SH-SY5Y (cell line): ENCODE measurements around the gene SCN1B.

Experiments
- GATA2 ChIP-seq: IDR thresholded peaks from 2 replicates; pipeline ENCODE4 v1.6.1; 2011; ENCODE audit warnings: mild to moderate bottlenecking, low read depth, low read length
- GATA3 ChIP-seq: IDR thresholded peaks from 2 replicates; pipeline ENCODE4 v1.6.1; 2011; ENCODE audit warnings: low read depth, mild to moderate bottlenecking, low read length, moderate library complexity

The SCN1B gene

DNA sequence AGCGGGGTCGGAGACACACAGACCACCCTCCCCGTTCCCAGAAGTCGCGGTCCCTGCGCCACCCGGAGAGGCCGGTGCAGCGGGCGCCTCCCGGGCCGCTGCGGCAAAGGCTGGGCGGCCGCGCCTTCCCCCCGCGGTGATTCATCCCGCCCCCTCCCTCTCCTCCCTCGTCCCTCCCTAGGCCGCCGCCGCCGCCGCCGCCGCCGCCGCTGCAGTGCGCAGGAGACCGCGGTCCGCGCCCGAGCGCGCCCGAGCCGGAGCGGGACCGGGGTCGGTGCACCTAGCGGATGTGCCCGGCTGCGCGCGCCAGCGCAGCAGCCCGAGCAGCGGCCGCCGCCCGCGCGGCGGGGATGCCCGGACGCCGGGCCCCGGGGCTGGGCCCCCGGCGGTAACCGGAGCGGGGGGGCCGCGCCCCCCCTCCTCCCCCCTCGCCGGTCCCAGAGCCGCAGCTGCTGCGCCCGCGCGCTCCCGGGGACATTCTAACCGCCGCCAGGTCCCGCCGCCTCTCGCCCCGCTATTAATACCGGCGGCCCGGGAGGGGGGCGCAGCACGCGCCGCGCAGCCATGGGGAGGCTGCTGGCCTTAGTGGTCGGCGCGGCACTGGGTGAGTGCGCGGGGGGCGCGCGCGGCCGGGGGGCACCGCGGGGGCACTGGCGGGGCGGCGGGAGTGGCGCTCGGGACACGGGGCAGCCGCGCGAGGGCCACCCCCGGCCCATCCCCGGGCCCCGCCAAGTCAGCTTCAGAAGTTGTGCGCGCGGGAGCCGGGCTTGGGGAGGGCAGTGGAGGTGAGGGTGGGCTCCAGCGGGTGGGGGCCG is at the start of gene SCN1B:
SCN1B (plus strand) TSS at position 214 of the 815 bp plus-strand sequence; CDS start at position 565, 351 bp downstream.
- TF ChIP-seq GATA2 = no peak
- no peak for TF ChIP-seq GATA3

GRCh38 chr19:34982275-34982674 is 48.0 kb upstream of the SCN1B start:
- no peak for TF ChIP-seq GATA2

DNA sequence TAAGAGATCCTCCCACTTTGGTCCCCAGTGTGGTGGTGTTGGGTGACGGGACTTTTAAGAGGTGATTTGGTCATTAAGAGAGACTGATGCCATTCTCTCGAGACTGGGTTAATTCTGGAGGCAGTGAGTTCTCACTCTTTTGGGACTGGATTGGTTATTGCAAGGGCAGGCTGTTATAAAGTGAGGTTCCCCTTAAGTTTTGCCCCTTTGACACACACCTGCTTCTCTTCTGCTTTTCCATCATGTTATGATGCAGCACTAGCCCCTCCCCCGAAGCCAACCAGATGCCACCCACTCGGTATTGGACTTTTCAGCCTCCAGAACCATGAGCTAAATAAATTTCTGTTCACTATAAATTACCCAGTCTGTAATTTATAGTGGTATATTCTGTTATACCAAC is 46.5 kb upstream of the SCN1B start:
- TF ChIP-seq GATA2 (no peak), GATA3 (no peak)

DNA sequence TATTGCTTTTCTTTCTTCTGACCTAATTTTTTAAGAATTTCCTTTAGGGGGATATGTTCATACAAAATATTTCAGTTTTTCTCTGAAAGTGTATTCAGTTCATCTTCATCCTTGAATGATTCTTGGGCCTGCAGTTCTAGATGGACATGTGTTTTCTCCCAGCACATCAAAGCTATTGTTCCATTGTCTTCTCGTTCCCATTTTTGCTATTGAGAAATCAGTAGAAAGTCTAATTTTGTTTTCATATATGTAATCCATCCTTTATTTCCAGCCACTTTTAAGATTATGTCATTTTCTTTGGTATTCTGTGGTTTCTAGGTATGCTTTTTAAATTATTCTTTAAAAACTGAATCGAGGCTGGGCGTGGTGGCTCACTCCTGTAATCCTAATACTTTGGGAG is 46.0 kb upstream of the SCN1B start:
- TF ChIP-seq GATA3 (no peak), GATA2 (no peak)

DNA sequence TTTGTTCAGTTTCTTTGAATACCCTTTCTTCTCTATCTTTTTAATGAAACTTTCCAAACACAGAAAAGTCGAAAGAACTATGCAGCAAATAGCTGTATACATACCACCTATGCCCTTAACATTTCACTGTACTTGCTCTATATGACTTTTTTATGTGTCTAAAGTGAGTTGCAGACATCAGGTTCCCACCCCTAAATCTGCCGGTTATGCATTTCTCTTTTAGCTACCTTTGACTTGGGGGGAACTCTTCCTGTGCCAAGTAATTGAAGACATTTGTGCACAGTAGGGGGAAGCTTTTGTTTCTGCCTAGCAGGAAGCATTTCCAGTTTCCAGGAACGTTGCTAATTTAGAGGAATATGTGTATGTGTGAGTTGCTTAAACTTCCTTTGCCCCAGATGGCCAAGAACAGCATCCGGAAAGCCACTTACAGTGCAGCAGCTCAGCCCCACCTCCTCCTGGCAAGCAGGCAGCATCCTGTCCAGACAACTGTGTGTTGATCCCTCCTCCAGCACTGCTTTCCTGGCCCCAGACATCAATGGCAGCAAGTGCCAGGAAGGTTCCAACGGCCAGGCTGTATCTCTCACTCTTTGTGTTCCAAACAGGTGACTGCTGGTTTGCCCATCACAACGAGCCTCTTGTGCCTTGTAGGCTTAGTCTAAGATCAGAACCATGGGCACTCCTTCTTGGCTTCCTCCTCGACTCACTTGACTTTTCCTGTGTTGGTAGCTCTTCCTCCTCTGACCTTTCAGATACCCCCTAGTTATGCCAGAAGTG is 44.8 kb upstream of the SCN1B start:
- no peak for TF ChIP-seq GATA3
- TF ChIP-seq GATA2 = no peak

DNA sequence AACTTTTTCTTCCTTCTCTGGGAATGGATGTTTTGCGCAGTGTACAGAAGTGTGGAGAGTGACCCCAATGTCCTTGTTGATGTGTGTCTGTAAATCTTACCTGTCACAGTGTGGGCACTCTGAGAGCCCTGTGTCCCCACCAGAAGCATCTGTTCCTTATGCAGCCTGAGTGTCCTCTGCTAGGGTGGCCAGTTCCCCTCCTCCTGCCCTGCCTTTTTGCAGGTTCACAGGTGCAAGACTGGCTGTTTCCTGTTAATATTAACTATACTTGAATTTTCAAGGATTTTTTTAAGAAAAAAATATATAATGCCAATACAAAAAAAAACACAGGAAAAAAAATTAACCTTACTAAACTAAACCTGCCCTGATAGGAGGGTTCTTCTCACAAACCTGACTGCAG is 42.2 kb upstream of the SCN1B start:
- TF ChIP-seq GATA2 = no peak

- TF ChIP-seq GATA2 (no peak), GATA3 (no peak)
Measured at GRCh38 chr19:34989298-34989697, 41.0 kb upstream of the SCN1B start.

- TF ChIP-seq GATA2 (no peak), GATA3 (no peak)
Measured at GRCh38 chr19:34990578-34991192, 39.6 kb upstream of the SCN1B start.

DNA sequence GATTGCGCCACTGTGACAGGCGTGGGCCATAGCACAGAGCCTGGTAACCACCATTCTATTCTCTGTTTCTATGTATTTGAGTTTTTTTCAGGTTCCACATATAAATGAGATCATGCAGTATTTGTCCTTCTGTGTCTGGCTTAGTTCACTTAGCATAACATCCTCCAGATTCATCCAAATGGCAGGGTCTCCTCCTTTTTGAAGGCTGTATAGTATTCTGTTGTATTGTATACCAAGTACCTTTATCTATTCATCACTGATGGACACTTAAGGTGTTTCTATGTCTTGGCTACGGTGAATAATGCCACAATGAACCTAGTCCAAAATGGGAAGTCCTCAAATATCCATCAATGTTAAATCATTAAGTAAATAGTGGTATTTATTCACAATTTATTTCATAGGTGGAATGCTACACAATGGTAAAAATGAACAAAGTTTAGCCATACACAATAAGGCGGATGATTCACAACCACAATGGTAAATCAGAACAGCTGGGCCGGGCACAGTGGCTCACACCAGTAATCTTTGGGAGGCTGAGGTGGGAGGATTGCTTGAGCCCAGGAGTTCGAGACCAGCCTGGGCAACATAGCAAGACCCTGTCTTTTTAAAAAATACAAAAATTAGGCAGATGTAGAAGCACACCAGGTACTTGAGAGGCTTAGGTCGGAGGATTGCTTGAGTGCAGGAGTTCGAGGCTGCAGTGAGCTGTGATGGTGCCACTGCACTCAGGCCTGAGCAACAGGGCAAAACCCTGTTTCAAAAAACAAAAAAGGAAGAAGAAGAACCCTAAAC is 38.5 kb upstream of the SCN1B start:
- no peak for TF ChIP-seq GATA2
- TF ChIP-seq GATA3 = no peak

DNA sequence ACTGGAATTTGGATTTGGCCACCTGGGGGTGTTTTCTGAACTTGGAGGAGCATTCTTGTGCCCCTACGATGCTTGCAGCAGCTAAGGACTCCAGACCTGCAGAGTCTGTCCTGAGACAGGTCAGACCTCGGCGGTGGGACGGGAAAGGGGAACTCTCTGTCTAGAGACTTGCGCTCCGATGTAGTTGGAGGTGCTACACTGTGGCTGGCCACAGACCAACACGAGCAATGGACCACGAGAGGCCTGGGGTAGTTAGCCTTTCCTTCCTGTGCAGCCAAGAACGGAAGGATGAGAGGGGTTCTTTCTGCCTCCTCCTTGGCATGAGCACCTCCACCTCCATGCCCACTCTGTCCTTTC is 36.0 kb upstream of the SCN1B start:
- no peak for TF ChIP-seq GATA3
- TF ChIP-seq GATA2 = no peak

- TF ChIP-seq GATA3 (no peak), GATA2 (no peak)
Measured at GRCh38 chr19:34994643-34995541, 35.4 kb upstream of the SCN1B start.

DNA sequence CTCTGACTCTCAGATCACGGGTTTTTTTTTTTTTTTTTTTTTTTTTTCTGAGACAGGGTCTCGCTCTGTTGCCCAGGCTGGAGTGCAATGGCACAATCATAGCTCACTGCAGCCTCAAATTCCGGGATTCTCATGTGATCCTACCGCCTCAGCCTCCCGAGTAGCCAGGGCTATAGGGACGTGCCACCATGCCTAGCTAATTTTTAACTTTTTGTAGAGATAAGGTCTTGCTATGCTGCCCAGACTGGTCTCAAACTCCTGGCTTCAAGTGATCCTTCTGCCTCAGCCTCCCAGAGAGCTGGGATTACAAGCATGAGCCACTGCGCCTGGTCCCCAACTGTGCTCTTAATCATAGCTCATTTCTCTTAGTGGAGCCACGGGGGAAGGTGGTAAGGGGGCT is 34.7 kb upstream of the SCN1B start:
- TF ChIP-seq GATA3 (no peak), GATA2 (no peak)

GRCh38 chr19:34997071-34997617 is 33.1 kb upstream of the SCN1B start:
- no peak for TF ChIP-seq GATA2
- TF ChIP-seq GATA3 = no peak
